T-helper 2 cell (primary cell): ENCODE results near the gene CELF2.

Experiments
- DNase-seq, 5 experiments: peaks; one replicate each; pipeline versions ENCODE4 v3.0.0 to v3.0.0-alpha.2; 2012 to 2022

The CELF2 gene

GRCh38 chr10:11138314-11139033 lies 120.8 kb downstream of the CELF2 start:
- no peak for DNase-seq

GRCh38 chr10:11140963-11141362 lies 123.3 kb downstream of the CELF2 start:
- peak in 1 of 5 experiments; percentile 50 for DNase-seq

GRCh38 chr10:11141571-11142091 lies 124.0 kb downstream of the CELF2 start:
- peak in 1 of 5 experiments; percentile 73 for DNase-seq

- DNase-seq = no peak
These were observed 125.1 kb downstream of the CELF2 start for GRCh38 chr10:11142777-11143176.

- no peak for DNase-seq
These were observed 125.6 kb downstream of the CELF2 start for GRCh38 chr10:11143242-11143641.

GRCh38 chr10:11144626-11145494 lies 127.2 kb downstream of the CELF2 start:
- DNase-seq = no peak

- peak in 3 of 5 experiments; percentile 57 to 96 (median 77) for DNase-seq
These were observed 127.8 kb downstream of the CELF2 start for GRCh38 chr10:11145495-11145855.

GRCh38 chr10:11146402-11147171 lies 128.9 kb downstream of the CELF2 start:
- peak in 1 of 5 experiments; percentile 52 for DNase-seq

- peak in 2 of 5 experiments; percentile 30 to 47 for DNase-seq
These were observed 130.1 kb downstream of the CELF2 start for GRCh38 chr10:11147722-11148121.

GRCh38 chr10:11148142-11149028 lies 130.7 kb downstream of the CELF2 start:
- DNase-seq = no peak

- no peak for DNase-seq
These were observed 132.1 kb downstream of the CELF2 start for GRCh38 chr10:11149807-11150141.

GRCh38 chr10:11150231-11150731 lies 132.6 kb downstream of the CELF2 start:
- peak in 3 of 5 experiments; percentile 24 to 83 (median 68) for DNase-seq

- peak in 2 of 5 experiments; percentile 37 to 45 for DNase-seq
These were observed 133.3 kb downstream of the CELF2 start for GRCh38 chr10:11150879-11151415.

GRCh38 chr10:11152801-11153200 lies 135.1 kb downstream of the CELF2 start:
- DNase-seq = no peak

- no peak for DNase-seq
These were observed 135.6 kb downstream of the CELF2 start for GRCh38 chr10:11153245-11153644.

GRCh38 chr10:11153766-11154165 lies 136.1 kb downstream of the CELF2 start:
- no peak for DNase-seq

GRCh38 chr10:11154333-11154732 lies 136.7 kb downstream of the CELF2 start:
- DNase-seq = no peak

- no peak for DNase-seq
These were observed 137.3 kb downstream of the CELF2 start for GRCh38 chr10:11154849-11155498.

GRCh38 chr10:11156480-11156879 lies 138.8 kb downstream of the CELF2 start:
- peak in 1 of 5 experiments; percentile 76 for DNase-seq

GRCh38 chr10:11157292-11158076 lies 139.8 kb downstream of the CELF2 start:
- no peak for DNase-seq
